Loucy (cell line): Measurements from ENCODE around the gene ZFHX3.

Experiments used
- CTCF ChIP-seq: fragments of 200-600 bp; sonication (generic); conservative IDR thresholded peaks from 2 replicates; pipeline ENCODE4 v1.5.1; 2014; ENCODE audit warnings: mild to moderate bottlenecking, antibody characterized with exemption, low read length
- EZH2phosphoT487 ChIP-seq: fragments of 200-600 bp; IDR thresholded peaks from 2 replicates; pipeline ENCODE4 v1.6.1; 2018; ENCODE audit warnings: antibody characterized with exemption, mild to moderate bottlenecking, moderate library complexity, borderline replicate concordance

- TF ChIP-seq CTCF (no peak), EZH2phosphoT487 (no peak)
Observed at GRCh38 chr16:73013974-73014373, 34.0 kb downstream of the ZFHX3 start.
